ENCODE results near the gene CCDC188.

The CCDC188 gene

DNA sequence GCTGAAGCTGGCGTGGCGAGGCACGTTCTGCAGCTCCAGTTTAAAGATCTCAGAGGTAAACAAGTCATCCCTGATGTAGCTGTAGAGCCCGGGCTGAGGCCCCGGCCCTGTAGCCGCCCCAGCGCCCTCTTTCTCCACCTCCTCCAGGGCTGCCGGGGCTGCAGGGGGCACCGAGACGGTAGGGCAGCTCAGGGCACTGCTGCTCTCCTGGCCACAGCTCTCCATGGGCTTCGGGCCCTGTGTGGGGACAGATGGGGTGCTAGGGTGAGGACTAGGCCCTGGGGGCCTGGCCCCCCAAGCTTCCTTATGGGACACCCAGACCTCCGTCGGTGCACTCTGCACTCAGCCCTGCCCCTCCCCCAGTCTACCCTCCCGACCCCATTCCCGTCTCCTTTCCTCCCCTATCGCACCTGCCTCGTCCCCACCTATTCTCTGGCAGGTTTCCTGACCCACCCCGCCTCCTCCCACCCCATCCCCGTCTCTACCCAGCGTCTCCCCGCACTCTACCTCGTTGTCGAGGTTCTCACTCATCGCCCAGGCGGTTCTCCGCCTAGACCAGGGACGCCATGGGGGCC lies 34.4 kb downstream of the CCDC188 start:
- no peak for DNase-seq

DNA sequence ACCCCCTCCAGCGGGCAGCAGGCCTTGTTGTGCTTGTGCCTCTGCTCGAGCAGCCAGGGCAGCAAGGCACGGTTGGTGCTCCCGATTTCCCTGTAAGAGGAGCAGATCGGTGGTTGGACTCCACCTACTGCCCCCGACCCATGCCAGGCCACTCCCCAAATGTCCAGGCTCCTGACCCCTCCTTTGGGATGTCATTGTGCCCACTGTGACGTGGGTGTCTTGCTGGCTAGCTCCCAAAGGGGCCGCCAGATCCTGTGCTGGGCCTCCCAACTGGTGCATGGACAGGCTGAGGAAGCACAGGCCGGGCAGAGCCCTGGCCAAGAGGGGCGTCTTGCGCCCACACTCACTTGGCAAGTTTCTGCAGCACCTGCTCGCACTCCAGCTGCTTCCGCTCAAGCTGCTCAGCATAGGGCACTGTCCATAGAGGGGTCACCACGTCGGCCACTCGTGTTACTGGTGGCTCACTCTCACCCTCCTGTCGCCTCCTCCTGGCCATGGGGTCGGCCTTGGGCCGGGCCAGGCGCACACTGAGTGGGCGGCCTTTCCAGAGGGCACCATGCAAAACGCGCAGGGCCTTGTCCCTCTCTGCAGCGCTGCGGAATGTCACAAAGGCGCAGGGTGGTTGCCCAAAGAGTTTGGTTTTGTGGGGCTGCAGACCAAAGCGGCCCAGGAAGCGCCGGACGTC lies 35.0 kb downstream of the CCDC188 start, which contains the start of gene RANBP1:
Gene RANBP1 (plus strand): TSS at position 414 of the 685 bp plus-strand sequence. CDS start 81 bp downstream, at position 495.
- DNase-seq: no peak

DNA sequence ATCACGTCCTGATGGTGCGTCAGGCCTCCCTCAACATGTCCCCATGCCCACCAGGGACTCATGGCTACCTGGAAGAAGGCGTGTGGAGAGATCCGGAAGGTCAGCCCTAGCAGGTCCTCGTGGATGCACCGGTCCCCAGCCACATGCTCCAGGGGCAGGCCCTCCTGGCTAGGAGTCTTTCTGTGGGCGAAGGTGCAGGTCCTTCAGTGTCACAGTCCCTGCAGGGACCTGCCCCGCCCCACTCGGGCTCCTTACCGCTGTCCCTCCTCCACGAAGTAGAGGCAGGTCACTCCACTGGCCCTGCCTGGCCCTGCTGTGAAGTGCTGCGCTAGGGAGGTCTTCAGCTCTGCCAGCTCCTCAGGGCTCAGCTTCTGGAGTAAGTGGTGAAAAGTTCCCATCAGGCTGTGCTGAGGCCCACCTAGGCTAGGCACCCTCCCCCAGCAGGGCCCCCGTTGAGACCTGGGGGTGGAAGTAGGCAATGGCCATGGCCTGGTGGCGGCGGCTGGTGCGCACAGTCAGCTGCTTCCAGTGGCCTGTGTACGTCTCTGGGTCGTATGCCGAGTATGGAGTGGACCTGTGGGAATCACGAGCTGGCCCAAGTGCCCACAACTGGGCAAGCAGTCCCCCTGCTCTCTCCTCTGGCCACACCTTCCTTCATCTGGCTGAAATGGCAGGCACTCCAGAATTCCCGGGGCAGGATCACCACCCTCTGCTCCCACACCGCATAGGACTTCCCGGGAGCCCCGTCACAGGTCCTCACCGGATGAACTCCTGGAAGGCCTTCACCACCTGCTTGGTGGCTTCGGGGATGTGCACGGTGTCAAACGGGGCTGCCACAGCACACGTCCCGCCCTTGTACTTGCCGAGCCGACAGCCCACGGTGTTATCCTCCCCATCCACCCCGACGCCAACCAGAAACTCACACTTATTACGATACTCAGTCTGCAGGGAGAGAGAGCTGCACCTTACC lies 36.1 kb downstream of the CCDC188 start:
- no peak for DNase-seq

DNA sequence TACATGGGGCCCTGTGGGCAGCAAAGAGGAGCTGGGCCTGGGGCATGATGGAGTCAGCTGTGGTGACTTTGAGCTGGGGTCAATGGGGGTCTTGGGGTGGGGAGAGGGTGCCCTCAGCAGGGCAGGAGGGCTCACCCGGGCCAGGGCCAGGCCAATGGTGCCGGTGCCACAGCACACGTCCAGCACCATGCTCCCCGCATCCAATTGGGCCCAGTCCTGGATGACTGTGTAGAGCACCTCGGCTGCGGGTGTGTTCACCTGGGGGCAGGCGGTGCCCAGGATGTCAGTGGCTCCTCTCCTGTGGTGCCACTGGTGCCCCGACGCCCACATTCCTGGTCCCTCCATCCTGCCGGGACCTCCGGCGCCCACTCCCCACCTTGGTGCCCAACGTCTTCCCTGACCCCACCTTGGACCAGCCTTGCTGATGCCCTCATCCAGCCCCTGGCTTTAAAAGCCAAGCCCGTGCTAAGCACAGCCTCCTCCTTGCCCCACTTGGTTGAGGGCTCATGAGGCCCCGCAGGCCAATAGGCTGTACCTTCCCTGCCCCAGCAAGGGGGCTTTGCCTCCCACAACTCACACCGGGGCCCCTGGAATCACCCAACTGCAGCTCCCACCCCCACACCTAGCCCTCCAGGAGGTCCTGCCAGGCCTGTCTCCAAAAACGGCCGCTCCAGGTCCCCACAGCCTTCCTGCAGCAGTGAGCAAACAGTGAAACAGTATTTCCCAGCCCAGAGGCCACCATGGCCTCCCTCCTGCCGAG lies 37.1 kb downstream of the CCDC188 start:
- DNase-seq: no peak

DNA sequence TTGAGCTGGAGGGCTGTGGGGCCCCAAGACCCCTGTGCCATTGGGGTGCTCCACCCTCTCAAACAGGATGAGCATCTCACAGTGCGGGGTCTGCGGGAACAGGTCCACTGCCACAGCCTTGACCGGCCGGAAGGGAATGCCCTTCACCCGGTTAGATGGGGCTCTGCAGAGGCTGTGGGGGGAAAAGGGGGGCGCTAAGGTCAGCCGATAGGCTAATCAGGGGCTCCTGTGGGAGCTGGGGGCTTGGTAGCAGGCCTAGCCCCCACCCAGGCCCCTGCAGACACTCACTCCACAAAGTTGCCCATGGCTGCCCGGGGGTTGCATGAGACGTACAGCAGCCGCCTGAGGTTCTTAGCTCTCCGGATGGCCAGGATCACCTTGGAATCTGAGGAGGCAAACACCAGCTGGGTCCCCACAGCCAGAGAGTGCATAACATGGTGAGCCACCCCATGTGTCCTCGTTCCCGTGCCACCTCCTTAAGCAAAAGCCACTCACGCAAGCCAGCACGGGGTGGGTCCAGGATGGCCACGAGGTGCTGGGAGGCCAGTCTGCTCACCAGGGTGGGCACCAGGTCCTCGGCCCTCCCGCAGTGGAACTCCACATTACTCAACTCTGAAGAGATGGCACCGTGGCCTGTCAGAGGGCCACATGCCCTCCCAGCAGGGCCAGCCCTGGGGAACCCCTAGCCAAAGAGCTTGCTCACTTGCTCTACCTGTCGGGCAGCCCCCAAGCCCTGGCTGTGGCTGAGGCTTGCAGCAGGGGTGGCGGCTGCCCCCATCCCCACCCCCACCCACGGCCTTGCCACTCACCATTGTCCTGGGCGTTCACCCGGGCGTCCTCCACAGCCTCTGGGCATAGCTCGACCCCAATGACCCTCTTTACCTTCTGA lies 38.0 kb downstream of the CCDC188 start:
- no peak for DNase-seq

DNA sequence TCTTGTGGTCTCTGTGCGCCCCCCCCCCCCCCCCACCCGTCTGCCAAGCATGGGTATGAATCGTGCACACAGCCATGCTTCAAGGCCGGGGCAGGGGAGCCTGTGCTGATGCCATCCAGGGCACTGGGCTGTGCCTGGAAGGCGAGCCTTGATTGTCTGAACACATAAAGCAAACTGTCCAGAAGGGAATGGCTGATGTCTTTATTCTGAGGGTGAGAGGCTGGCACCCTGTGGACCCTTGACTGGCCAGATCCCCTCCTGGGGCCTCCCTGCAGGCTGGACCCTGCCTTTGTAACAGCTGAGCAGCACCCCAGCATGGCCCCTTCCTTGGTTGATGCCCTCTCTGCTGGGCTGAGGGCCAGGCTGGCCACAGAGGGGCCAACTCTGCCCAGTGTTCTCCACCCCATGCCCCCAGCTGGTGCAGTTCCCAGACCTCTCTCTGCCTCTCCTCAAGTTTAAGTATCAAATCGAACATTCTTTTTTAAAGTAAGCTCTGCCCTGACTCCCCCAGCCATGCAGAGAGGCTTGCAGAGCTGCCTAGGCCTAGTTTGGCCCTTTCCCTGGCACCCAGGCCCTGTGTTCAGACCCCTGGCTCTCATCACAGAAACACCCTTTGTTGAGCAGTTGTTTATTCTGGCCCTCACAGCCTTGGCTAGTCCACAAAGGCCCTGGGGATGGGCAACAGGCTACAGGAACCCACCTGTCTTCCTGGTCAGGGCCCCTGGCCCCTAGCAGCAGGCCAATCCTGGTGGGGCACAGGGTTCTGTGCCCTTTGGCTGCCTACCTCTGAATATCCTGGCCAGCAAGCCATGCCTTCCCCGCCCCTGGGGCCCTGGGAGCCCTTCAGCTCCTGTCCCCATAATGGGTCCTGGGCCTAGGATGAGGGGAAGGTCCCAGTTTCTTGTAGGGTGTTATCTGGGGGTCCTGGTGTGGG lies 38.9 kb downstream of the CCDC188 start:
- no peak for DNase-seq

DNA sequence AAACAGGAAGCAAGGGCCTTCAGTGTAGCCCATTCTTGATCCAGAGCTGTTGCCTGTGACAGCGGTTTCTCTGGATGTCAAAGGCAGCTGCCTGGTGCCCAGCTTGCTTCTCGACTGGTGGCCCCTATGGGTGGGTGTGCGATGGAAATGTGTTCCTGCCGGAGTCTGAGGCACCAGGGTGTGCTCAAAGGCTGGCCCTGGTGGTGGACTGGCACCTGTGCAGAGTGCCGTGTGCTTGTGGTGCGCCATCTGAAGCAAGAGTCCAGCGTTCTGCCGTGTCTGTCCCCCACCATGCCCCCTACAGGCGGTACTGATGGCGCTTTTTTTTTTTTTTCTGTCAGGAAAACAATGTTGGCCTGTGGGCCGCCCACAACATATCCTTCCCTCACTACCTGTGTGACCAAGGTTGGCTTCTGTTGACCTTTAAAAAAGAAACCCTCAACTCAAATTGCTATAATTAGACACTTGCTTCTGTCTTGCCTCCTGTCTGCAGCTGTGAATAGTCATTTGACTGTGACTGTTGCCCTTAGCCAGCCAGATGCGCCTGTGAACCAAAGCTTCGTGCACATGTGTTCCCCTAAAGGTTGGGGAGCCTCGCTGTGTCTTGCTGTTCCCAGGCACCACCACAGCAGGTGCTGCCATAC lies 39.7 kb downstream of the CCDC188 start:
- no peak for DNase-seq

DNA sequence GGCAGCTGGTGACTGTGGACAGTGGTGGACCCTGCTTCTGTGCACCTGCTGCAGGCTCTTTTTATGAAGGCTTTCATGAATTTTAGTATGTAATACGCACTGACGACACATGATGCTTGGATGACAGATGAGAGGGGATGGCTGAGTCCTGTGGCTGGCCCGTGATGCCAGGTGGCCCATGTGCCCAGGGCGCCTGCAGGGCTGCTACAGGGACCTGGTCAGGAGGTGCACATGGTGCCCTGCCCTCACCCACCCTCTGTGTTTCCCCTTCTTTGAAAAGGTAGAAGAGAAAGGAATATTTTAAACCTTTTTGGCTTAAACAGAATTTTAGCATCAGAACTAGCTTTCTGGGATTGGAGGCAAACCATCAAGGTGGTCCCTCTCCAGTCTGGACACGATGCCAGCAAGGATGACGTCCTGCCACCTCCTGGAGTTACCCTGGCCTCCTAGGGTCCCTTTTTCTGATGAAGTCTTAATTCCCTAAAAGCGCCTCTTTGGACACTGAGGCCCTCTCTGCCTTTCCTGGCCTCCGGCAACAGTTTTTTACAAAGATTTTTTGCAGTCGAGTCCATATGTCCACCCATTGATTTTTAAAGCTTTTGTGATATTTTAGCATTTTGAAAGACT lies 40.4 kb downstream of the CCDC188 start:
- DNase-seq: no peak

DNA sequence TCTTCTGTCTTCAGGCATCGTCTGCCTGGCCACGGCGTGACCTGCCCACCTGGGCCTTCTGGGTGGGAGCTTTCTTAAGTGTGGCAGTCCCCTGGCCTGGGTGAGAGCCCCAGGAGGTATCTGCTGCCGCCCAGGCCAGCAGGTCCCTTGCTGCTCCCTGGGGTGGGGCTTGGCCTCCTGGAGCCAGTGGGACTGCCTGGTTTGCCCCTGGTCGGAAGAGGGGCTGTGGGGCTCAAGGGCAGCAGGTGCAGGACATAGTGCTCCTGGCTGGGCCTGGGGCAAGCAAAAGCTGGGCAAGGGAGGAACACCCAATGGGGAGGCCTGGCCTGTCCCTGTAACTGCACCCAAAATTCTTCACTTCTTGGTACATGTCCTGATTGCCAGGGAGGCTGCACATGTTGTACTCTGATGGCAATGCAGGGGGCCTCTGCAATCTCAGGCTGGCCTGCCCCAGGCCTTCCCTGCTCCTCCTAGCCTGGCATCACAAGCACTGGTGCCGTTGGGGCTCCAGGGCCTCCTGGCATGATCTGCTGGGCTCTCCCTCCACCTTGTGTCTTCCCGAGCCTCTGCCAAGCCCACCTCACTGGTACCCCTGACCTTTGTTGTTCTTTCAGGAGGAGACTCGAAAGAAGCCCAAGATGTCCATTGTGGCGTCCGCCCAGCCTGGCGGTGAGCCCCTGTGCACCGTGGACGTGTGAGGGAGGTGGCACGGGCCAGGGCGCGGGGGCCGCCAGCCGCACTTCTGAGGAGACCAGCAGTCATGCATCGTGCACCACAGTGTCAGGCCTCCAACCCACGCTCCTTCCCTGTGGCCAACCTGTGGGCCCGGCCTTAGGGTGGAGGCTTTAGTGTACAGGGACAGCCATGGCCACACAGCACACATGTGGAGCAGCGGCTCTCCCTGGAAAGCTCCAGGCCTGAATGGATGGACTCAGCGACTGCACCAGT lies 41.2 kb downstream of the CCDC188 start:
- DNase-seq: no peak

DNA sequence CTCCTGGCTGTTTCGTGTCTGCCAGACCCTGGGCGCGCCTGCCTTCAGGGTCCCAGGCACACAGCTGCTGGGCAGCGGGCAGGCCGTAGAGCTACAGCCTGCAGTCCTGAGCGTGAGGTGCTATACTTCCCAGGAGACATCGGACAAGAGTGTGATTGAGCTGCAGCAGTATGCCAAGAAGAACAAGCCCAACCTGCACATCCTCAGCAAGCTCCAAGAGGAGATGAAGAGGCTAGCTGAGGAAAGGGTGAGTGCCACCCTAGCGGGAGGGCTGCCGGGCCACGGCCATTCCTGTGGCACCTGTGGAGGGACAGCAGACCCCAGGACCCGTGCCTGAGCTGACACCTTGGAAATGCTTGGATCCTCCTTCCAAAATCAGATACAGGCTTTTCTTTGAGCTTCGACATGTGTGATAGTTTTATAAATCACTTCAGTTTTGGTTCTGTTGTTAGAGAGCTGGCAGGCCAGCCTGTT lies 42.1 kb downstream of the CCDC188 start:
- no peak for DNase-seq

DNA sequence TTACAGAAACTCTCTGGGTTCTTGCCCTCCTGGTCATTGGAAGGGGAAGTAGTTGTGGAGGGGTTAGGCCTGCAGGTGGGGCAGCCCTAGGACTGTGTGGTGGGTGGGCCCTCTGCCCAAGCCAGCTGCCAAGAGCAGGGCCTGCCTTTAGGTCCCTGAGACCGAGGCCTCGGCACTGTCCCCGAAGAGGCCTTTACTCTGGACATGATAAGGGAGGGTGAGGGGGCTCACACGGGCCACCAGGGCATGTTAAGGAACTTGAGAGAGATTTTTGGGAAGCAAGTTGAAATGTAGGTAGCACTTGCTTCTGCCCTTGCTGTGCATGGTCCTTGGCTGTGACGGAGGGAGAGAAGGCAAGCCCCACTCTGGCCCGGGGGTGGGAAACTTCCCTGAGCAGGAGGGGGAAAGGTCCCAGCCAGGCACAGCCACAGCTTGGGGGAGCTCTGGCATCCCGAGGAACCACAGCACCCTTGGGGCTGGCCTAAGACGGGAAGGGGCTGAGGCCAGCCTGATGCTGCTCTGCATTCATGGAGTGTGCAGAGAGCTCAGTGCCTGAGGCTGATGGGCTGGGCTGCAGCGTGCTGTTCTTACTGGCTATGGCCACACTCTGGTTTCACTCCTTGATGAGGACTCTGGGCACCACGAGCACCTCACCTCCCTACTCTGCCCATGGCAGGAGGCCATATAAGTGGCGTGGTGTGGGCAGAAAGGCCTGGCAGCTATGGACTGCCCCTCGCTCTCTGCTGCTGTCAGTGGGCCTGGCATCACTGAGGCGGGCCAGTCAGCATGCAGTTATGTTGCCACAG lies 42.7 kb downstream of the CCDC188 start:
- no peak for DNase-seq

DNA sequence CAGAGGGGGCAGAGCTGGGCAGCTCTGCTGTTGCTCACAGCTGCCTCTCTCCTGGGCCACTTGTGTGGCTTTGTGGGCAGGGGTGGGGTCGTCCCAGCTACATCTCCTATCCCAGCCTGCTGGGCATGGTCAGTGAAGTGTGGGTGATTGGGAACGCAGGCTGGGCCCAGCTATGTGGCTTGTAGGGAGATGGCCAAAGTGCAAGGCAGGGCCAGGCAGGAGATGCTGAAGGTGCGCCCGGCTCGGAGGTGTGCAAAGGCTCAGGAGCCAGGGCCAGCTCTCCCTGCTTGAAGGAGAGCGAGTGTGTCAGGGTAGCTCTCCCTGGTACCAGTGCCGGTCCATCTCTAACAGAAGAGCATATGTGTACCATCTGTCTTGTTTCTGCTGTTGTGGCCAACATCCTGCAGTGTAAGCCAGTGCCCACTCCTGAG lies 43.4 kb downstream of the CCDC188 start:
- no peak for DNase-seq

DNA sequence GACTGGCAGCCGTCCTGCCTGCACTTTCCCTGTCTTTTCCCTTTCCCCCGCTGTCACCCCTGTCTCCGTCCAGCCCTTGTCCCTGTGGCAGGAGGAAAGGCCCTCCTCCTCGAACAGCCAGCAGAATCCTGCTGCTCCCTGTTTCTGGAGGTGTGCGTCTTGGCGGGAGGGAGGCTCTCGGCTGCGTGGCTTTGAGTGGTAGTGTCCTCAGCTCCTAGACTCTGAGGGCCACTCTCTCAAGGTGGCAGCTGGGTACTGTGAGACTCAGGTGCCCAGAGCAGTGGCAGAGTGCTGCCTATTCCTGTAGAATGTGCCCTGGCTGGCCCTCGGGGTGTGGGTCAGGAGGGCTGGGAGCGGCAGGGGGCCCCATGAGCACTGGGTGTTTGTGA lies 44.0 kb downstream of the CCDC188 start:
- DNase-seq: no peak

DNA sequence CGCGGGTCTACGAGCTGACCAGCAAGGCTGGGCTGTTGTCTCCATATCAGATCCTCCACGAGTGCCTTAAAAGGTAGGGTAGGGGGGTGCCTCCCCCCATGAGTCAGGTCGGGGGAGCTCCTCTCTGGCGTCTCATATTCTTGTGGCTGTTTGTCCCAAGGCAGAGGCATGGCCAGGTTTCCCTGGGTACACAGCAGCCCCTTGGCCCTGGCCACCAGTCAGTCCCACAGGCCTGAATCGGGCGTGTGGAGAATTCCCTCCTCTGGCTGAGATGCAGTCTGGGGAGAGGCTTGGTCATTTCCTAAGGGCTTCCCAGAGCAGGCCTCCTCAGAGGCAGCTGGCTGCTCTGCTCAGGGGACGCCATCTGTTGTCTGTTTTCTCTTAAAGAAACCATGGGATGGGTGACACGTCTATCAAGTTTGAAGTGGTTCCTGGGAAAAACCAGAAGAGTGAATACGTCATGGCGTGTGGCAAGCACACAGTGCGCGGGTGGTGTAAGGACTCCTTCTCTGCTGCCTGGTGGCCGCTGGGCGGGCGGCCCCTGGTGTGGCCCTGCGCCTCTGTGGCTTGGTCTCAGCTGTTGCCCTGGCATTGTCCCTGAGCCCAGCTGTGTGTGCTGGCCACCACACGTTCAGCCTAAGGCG lies 44.5 kb downstream of the CCDC188 start:
- DNase-seq: no peak

DNA sequence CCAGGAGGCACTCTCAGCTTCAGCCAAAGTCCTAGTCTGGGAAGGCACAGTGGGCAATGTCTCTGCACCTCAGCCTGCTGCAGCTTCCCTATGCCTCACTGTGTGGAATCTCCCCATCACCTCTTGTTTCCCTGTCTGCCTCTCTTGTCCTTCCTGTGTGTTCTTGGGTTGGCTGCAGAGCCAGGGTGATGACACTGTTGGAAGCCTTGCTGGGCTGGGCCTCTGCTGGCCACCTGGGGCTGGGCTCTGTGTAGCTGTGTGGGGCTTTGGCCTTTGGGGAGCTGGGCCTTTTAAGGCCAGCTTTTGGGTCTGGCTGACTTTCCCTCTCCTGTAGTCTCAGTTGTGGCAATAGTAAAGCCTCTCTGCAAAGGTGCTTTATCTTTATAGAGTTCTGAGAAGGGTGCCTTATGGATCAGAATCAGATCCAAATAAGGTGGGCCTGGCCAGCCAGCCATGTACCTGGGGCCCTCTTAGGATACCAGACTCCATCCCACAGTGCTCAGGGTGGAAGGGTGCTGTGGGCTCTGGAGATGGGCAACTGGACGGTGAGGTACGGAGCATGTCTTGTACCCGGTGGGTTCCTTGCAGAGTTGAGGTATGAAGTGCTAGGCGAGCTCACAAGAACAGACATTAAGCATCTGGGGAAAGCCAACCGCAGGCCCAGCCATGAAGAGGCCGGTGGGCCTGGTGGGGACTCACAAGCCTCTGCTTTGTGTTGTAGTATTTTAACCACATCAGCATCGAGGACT lies 45.2 kb downstream of the CCDC188 start:
- no peak for DNase-seq

DNA sequence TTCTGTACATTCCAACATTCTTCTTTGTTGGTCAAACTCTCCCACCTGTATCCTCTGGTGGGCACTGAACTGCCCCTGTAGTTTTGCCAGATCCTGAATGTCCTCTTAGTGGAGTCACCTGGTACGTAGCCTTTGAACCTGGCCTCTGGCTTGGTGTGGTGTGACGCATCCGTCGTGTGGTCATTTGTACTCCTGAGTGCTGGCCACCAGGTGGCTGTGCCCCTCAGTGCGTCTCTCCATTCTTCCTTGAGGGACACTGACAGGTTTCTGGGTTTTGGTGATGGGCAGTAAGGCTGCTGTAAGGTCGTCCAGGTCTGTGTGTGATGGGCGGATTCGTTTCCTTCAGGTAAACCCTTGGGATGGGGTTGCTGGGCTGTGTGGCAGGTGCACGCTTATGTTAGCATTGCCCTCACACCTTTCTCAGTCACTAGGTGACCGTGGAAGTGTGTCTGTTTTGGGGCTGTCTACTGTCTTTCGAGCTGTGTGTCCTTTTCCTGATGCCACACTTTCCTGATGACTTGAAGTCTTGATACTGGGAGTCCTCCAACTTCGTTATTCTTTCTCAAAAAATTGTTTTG lies 48.6 kb downstream of the CCDC188 start:
- no peak for DNase-seq
